Esophagus muscularis mucosa (tissue), 3 donors: ENCODE data around the gene COX7A2.

Experiments used
- EP300 ChIP-seq: sonication (generic); formaldehyde crosslinking; IDR thresholded peaks from one replicate; pipeline ENCODE4 v1.6.1; 2017; ENCODE audit warnings: antibody characterized with exemption
- TF ChIP-seq, protein P1 (sequence below), 3 experiments: fragments of 200-600 bp in 2 of 3; fragments of 450-650 bp in 1 of 3; sonication (generic) in 2 of 3; IDR thresholded peaks; one replicate each; pipeline ENCODE4 v1.5.1; 2017 to 2019; ENCODE audit warnings: antibody characterized with exemption in 3 of 3, mild to moderate bottlenecking in 2 of 3, moderate library complexity in 1 of 3

- TF ChIP-seq, protein P1, sequence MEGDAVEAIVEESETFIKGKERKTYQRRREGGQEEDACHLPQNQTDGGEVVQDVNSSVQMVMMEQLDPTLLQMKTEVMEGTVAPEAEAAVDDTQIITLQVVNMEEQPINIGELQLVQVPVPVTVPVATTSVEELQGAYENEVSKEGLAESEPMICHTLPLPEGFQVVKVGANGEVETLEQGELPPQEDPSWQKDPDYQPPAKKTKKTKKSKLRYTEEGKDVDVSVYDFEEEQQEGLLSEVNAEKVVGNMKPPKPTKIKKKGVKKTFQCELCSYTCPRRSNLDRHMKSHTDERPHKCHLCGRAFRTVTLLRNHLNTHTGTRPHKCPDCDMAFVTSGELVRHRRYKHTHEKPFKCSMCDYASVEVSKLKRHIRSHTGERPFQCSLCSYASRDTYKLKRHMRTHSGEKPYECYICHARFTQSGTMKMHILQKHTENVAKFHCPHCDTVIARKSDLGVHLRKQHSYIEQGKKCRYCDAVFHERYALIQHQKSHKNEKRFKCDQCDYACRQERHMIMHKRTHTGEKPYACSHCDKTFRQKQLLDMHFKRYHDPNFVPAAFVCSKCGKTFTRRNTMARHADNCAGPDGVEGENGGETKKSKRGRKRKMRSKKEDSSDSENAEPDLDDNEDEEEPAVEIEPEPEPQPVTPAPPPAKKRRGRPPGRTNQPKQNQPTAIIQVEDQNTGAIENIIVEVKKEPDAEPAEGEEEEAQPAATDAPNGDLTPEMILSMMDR (IDR thresholded peaks at IDR 0.05), result no peak
- TF ChIP-seq EP300, result no peak
Observed at GRCh38 chr6:75257343-75258087, 13.9 kb upstream of the COX7A2 start.
